Measurements from ENCODE around the gene RNASEH2A. TPM values are rescaled to one million over a fixed set of nuclear protein-coding genes. Genes with fewer than 3 reads are reported as not detected.

Gene RNASEH2A
- total RNA-seq, 2 experiments from 2014 or later, result 1.5 to 2.7 TPM

DNA sequence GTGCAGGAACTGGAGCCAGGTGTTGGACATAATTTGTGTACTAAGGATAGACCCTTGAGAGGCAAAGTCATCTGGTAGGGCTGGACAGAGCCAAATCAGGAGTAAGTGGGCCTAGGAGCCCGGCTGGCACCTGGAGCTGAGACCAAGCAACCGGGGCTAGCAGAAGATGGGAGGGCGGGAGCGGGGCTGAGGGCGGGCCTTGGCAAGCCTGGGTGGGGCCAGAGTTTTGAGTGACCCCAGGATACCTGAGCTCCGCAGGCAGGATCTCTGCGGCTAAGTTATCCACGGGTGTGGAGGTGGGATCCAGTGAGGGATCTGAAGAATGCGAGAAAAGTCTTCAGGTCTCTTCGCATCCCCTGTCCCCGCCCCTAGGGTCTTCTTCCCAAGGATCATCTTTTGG, 39.2 kb upstream of the RNASEH2A start:
- H3K4me3 ChIP-seq (ENCODE audit: low read length), result no peak overlapping the region
- no peak overlapping the region for H3K4me3 Mint-ChIP-seq
- CTCF ChIA-PET, result interaction anchor here (2.1 to 3.3 kb wide), 3 partner anchors 10 to 80 kb away, joined by 11 to 30 read pairs (median 19); no protein-coding TSS in a partner anchor
- POLR2A ChIA-PET, result interaction anchor here (1.3 to 2.3 kb wide), 3 partner anchors 10 to 26 kb away, joined by 3 to 14 read pairs (median 7); partner anchors contain the start of gene JUNB
- no peak overlapping the region for H3K27ac Mint-ChIP-seq
- no peaks in the 10 kb centered on the region for H3K27me3 ChIP-seq (ENCODE audit: control insufficient read depth in 1 of 2, insufficient read depth in 2 of 2, low read length in 2 of 2)
- no peaks in the 10 kb centered on the region for H3K9me3 Mint-ChIP-seq
- H3K27me3 Mint-ChIP-seq, result no peaks in the 10 kb centered on the region
- peaks cover 7% of the 10 kb centered on the region for H3K4me1 Mint-ChIP-seq (ENCODE audit: low read depth)
- intact Hi-C loops (cut with DNase I, micrococcal nuclease), result loop anchor here in 1 of 2 experiments (2.0 kb wide), 1 partner anchor 80 kb away; no protein-coding TSS in a partner anchor
- TF ChIP-seq, protein P1, sequence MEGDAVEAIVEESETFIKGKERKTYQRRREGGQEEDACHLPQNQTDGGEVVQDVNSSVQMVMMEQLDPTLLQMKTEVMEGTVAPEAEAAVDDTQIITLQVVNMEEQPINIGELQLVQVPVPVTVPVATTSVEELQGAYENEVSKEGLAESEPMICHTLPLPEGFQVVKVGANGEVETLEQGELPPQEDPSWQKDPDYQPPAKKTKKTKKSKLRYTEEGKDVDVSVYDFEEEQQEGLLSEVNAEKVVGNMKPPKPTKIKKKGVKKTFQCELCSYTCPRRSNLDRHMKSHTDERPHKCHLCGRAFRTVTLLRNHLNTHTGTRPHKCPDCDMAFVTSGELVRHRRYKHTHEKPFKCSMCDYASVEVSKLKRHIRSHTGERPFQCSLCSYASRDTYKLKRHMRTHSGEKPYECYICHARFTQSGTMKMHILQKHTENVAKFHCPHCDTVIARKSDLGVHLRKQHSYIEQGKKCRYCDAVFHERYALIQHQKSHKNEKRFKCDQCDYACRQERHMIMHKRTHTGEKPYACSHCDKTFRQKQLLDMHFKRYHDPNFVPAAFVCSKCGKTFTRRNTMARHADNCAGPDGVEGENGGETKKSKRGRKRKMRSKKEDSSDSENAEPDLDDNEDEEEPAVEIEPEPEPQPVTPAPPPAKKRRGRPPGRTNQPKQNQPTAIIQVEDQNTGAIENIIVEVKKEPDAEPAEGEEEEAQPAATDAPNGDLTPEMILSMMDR (IDR thresholded peaks at IDR 0.05), result no peak
- no peaks in the 10 kb centered on the region for H3K36me3 ChIP-seq (ENCODE audit: insufficient read depth, low read length)
- H3K27ac ChIP-seq (ENCODE audit: low read depth in 1 of 2, low read length in 2 of 2), result no peak overlapping the region
- H3K9me3 ChIP-seq (ENCODE audit: control insufficient read depth in 1 of 2, insufficient read depth in 1 of 2, low read length in 2 of 2), result peaks cover 0 to 5% of the 10 kb centered on the region in 2 experiments
- H3K36me3 Mint-ChIP-seq (ENCODE audit: low read depth), result peaks cover 4% of the 10 kb centered on the region
- DNase-seq, result no peak
- ATAC-seq (ENCODE audit: poor library complexity), result no peak
- peaks cover 22% of the 10 kb centered on the region for H3K4me1 ChIP-seq (ENCODE audit: insufficient read depth, low read length)

DNA sequence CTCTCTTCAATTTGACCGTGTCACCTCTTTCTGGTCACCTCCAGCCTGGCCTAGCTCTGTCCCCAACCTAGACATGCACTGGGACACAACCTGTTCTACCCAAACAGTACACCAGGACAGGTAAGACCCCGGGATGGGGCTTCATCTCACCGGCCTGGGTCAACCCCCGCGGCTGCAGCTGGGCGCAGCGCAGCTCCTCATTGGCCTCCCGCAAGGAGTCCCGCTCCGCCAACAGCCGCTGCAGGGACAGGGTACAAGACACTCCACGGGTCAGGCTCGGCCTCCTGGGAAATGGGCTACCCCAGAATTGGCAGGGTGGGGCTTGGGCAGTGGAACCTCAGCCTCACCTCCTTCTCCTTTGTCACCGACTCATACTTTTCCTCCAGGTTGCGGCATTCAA, 38.7 kb upstream of the RNASEH2A start:
- Mint-ChIP-seq H3K4me1 (ENCODE audit: low read depth) (peaks cover 7% of the 10 kb centered on the region), H3K27ac (no peak overlapping the region), H3K4me3 (no peak overlapping the region), H3K36me3 (ENCODE audit: low read depth) (peaks cover 4% of the 10 kb centered on the region), H3K27me3 (no peaks in the 10 kb centered on the region), H3K9me3 (no peaks in the 10 kb centered on the region)
- no peaks in the 10 kb centered on the region for H3K36me3 ChIP-seq (ENCODE audit: insufficient read depth, low read length)
- TF ChIP-seq, protein P1 (IDR thresholded peaks at IDR 0.05), result no peak
- H3K4me1 ChIP-seq (ENCODE audit: insufficient read depth, low read length), result peaks cover 22% of the 10 kb centered on the region
- no peak overlapping the region for H3K27ac ChIP-seq (ENCODE audit: low read depth in 1 of 2, low read length in 2 of 2)
- ATAC-seq (ENCODE audit: poor library complexity) (no peak), DNase-seq (no peak)
- no peaks in the 10 kb centered on the region for H3K27me3 ChIP-seq (ENCODE audit: control insufficient read depth in 1 of 2, insufficient read depth in 2 of 2, low read length in 2 of 2)
- intact Hi-C loops (cut with DNase I, micrococcal nuclease), result loop anchor here in 1 of 2 experiments (2.0 kb wide), 1 partner anchor 79 kb away; no protein-coding TSS in a partner anchor
- ChIA-PET POLR2A (interaction anchor here (1.1 kb wide), 1 partner anchor 25 kb away, joined by 3 read pairs; no protein-coding TSS in a partner anchor), CTCF (interaction anchor here (2.1 to 3.1 kb wide), 2 partner anchors 10 to 28 kb away, joined by 11 to 30 read pairs; no protein-coding TSS in a partner anchor)
- H3K4me3 ChIP-seq (ENCODE audit: low read length), result no peak overlapping the region
- H3K9me3 ChIP-seq (ENCODE audit: control insufficient read depth in 1 of 2, insufficient read depth in 1 of 2, low read length in 2 of 2), result peaks cover 0 to 5% of the 10 kb centered on the region in 2 experiments

DNA sequence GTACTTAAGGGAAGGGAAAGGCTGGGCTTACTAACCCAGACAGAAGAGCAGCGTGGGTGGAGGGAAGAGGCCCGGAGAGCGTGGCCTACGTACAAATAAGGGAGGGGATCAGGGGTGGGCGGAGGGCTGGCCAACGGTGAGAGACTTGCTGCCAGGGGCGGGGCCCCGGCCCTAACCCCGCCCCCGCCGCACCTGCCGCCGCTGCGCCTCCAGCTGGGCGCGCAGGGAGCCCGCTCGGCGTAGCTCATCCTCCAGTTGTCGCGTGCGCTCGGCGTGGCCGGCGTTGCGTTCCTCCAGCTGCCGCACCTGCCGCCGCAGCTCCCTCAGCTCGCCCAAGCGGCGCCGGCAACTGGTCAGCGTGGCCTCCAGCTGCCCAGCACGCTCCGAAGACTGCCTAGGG, 36.7 kb upstream of the RNASEH2A start:
- Histone ChIP-seq H3K4me3 (ENCODE audit: low read length) (no peak overlapping the region), H3K27ac (ENCODE audit: low read depth in 1 of 2, low read length in 2 of 2) (no peak overlapping the region), H3K27me3 (ENCODE audit: control insufficient read depth in 1 of 2, insufficient read depth in 2 of 2, low read length in 2 of 2) (no peaks in the 10 kb centered on the region), H3K9me3 (ENCODE audit: control insufficient read depth in 1 of 2, insufficient read depth in 1 of 2, low read length in 2 of 2) (no peaks in the 10 kb centered on the region), H3K4me1 (ENCODE audit: insufficient read depth, low read length) (peaks cover 25% of the 10 kb centered on the region), H3K36me3 (ENCODE audit: insufficient read depth, low read length) (no peaks in the 10 kb centered on the region)
- H3K9me3 Mint-ChIP-seq, result no peaks in the 10 kb centered on the region
- ChIA-PET CTCF (interaction anchor here (0.9 to 1.1 kb wide), 3 partner anchors 9 to 78 kb away, joined by 3 to 6 read pairs (median 4); no protein-coding TSS in a partner anchor), POLR2A (interaction anchor here (1.0 to 2.4 kb wide), 5 partner anchors 13 to 78 kb away, joined by 3 to 23 read pairs (median 5); partner anchors contain the start of genes GET3 and JUNB)
- no peaks in the 10 kb centered on the region for H3K27me3 Mint-ChIP-seq
- intact Hi-C loops (cut with DNase I, micrococcal nuclease), result no loop called here
- ATAC-seq (ENCODE audit: poor library complexity) (peak; percentile 86), DNase-seq (peak in 13 of 14 experiments; percentile 35 to 87 (median 56))
- peak overlapping the region; percentile 9 for H3K4me3 Mint-ChIP-seq
- peaks cover 14% of the 10 kb centered on the region for H3K4me1 Mint-ChIP-seq (ENCODE audit: low read depth)
- no peak overlapping the region for H3K27ac Mint-ChIP-seq
- TF ChIP-seq, protein P1 (IDR thresholded peaks at IDR 0.05), result no peak
- peaks cover 4% of the 10 kb centered on the region for H3K36me3 Mint-ChIP-seq (ENCODE audit: low read depth)

Data from CD4-positive, alpha-beta T cell (primary cell).